Mesothelial cell of epicardium (in vitro differentiated cells): Measurements from ENCODE around the gene DMRTB1. TPM values are rescaled to one million over a fixed set of nuclear protein-coding genes. Genes with fewer than 3 reads are reported as not detected.
A peak's percentile ranks its signal among the peaks of the same experiment; 100 is the strongest.

ENCODE experiments used
- DNase-seq, 2 experiments: peaks; one replicate each; pipeline ENCODE4 v3.0.0; 2021; ENCODE audit warnings: low spot score in 2 of 2; ENCODE audit not compliant: unreplicated experiment in 2 of 2
- H3K27ac Mint-ChIP-seq: 2 replicates; pipeline ENCODE4 v1.8.0; 2021; ENCODE audit warnings: mixed read lengths
- H3K27me3 Mint-ChIP-seq: 2 replicates; pipeline ENCODE4 v1.8.0; 2021; ENCODE audit warnings: low read depth, mixed read lengths
- H3K36me3 Mint-ChIP-seq: 2 replicates; pipeline ENCODE4 v1.8.0; 2021; ENCODE audit warnings: mixed read lengths
- H3K4me1 Mint-ChIP-seq: 2 replicates; pipeline ENCODE4 v1.8.0; 2021; ENCODE audit warnings: mixed read lengths
- H3K4me3 Mint-ChIP-seq: 2 replicates; pipeline ENCODE4 v1.8.0; 2021; ENCODE audit warnings: mild to moderate bottlenecking, moderate library complexity, mixed read lengths
- H3K9me3 Mint-ChIP-seq: 2 replicates; pipeline ENCODE4 v1.8.0; 2021; ENCODE audit warnings: mixed read lengths
- total RNA-seq: library from RNA; stranded (reverse); gene quantifications from 3 replicates; pipeline ENCODE4 v1.2.1, GENCODE V29; 2021
- TF ChIP-seq, protein P1 (sequence below): fragments of 200-600 bp; sonication (generic); IDR thresholded peaks from one replicate; pipeline ENCODE4 v1.5.0; 2021; ENCODE audit warnings: antibody characterized with exemption; ENCODE audit not compliant: unreplicated experiment

The DMRTB1 gene
- total RNA-seq, 1 donor from 2014 or later = not detected

DNA sequence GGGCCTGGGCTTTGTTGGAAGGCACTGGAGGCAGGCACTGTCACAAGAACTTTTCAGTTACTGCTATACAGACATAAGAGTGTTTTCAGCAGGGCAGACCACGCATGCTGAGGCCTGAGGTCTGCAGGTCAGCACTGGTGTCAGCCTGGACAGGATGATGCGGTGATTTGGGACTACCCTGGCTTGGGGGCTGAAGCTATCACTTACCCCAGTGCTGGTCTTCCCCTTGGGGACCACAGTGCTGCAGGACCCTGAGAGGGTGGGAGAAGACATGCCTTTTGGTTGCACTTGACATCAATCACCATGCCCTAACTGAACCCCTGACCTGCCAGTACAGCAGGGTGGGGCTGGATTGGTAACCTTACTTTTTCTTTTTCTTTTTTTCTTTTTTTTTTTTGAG, 9.2 kb downstream of the DMRTB1 start:
- peaks cover 4% of the 10 kb centered on the region for H3K4me1 Mint-ChIP-seq
- no peak overlapping the region for H3K27ac Mint-ChIP-seq
- TF ChIP-seq, protein P1, sequence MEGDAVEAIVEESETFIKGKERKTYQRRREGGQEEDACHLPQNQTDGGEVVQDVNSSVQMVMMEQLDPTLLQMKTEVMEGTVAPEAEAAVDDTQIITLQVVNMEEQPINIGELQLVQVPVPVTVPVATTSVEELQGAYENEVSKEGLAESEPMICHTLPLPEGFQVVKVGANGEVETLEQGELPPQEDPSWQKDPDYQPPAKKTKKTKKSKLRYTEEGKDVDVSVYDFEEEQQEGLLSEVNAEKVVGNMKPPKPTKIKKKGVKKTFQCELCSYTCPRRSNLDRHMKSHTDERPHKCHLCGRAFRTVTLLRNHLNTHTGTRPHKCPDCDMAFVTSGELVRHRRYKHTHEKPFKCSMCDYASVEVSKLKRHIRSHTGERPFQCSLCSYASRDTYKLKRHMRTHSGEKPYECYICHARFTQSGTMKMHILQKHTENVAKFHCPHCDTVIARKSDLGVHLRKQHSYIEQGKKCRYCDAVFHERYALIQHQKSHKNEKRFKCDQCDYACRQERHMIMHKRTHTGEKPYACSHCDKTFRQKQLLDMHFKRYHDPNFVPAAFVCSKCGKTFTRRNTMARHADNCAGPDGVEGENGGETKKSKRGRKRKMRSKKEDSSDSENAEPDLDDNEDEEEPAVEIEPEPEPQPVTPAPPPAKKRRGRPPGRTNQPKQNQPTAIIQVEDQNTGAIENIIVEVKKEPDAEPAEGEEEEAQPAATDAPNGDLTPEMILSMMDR = no peak
- no peak overlapping the region for H3K4me3 Mint-ChIP-seq
- no peaks in the 10 kb centered on the region for H3K36me3 Mint-ChIP-seq
- no peak for DNase-seq
- H3K27me3 Mint-ChIP-seq = no peaks in the 10 kb centered on the region
- no peaks in the 10 kb centered on the region for H3K9me3 Mint-ChIP-seq

DNA sequence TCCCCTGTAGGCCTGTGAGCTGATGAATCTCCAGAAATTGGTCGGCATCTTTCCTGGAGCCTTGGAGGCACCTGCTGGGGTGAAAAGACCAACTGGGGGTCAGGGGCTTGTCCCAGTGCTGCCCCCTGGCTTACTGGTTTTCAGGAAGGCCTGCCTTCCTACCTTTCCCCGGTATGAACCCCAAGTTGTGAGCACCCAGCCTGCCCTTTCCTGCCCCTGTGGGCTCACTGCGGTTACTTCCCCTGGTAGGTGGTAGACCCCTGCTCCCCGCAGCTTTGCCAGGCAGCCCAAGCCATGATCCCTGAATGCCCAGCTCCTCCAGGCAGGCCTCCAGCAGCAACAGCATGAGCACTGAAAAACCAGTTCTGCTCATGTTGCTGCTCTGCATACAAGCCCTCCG, 10.2 kb downstream of the DMRTB1 start:
- no peaks in the 10 kb centered on the region for H3K27me3 Mint-ChIP-seq

DNA sequence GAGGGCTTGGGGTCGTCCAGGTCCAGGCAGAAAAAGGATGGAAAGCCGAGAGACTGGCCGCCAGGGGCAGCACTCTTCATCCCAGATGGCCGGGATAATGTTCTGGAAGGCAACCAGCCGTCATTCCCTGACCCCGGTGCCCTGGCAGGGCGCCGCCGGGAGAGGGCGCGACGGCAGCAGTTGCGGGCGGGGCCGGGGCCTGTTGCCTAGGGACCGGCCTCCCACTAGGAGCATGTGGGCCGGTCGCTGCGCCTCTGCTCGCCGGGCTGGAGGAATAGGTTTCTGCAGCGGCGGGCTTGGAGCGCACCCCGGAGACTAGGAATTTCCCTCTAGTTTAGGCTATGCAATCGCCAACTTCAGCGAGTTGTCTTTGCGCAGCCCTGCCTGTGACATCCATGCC, 11.0 kb downstream of the DMRTB1 start:
- H3K9me3 Mint-ChIP-seq = no peaks in the 10 kb centered on the region
- TF ChIP-seq, protein P1 = peak; percentile 66
- no peaks in the 10 kb centered on the region for H3K36me3 Mint-ChIP-seq
- H3K27ac Mint-ChIP-seq = no peak overlapping the region
- H3K4me3 Mint-ChIP-seq = no peak overlapping the region
- H3K4me1 Mint-ChIP-seq = peaks cover 4% of the 10 kb centered on the region
- no peaks in the 10 kb centered on the region for H3K27me3 Mint-ChIP-seq
- peak in 1 of 2 experiments; percentile 61 for DNase-seq

More for the DNA sequence above, 10.2 kb downstream of the DMRTB1 start:
- no peak overlapping the region for H3K4me3 Mint-ChIP-seq
- H3K27ac Mint-ChIP-seq = no peak overlapping the region
- DNase-seq = no peak
- no peaks in the 10 kb centered on the region for H3K9me3 Mint-ChIP-seq
- TF ChIP-seq, protein P1 = no peak
- no peaks in the 10 kb centered on the region for H3K36me3 Mint-ChIP-seq
- peaks cover 4% of the 10 kb centered on the region for H3K4me1 Mint-ChIP-seq

DNA sequence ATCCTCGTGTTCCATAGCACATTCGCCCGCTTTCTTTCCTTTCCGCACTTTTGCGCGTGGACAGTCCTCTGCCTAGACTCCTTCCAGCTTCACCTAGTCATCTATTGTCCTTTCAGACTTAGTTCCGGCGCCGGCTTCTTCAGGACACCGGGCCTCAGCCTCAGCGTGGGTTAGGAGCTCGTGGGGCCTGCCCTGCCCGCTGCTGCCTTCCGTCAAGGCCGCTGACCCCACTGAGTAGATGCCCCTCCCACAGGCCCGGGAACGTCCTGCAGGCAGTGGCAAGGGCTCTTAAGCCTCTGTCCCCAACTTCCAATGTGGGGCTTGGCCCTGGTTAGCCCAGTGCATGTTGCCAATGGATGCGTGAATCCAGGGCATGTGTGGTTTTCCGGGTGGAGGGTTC, 11.4 kb downstream of the DMRTB1 start:
- Mint-ChIP-seq H3K36me3 (no peaks in the 10 kb centered on the region), H3K4me3 (no peak overlapping the region), H3K9me3 (no peaks in the 10 kb centered on the region), H3K4me1 (peaks cover 4% of the 10 kb centered on the region), H3K27me3 (no peaks in the 10 kb centered on the region), H3K27ac (no peak overlapping the region)
- TF ChIP-seq, protein P1 = no peak
- no peak for DNase-seq

DNA sequence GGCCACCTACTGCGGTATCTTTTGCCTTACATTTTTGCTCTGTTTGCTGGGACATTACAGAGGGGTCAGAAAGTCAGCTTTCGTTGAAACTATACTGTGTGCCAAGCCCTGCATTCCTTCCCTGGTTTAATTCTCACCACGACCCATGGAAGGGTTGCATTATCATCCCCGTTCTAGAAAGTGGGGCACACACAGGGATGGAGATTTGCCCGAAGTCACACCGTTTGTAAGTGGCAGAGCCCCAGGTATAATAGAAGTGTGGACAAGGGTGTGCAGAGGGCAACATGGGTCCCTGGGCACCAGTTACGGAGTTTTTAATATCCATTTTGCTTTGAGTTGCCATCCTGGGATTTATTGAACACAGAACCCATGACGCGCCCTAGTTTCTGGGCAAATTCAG, 11.8 kb downstream of the DMRTB1 start:
- Mint-ChIP-seq H3K9me3 (no peaks in the 10 kb centered on the region), H3K27me3 (peaks cover 4% of the 10 kb centered on the region), H3K27ac (no peak overlapping the region), H3K4me1 (peaks cover 4% of the 10 kb centered on the region), H3K36me3 (no peaks in the 10 kb centered on the region), H3K4me3 (no peak overlapping the region)
- TF ChIP-seq, protein P1 = no peak
- no peak for DNase-seq

DNA sequence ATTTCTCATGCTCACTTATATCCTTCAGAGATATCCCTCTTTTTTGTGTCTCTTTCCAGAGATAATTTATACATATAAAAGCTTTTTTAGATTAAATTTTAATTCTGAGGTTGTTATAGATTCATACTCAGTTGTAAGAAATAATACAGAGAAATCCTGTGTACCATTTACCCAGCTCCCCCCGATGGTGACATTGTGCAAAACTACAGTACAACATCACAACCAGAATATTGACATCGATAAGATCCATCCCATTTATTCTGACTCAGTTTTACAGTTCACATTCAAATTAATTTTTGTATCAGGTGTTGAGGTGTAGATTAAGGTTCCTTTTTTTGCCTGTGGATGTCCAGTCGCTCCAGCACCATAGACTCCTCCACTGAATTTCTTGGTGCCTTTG, 14.3 kb downstream of the DMRTB1 start:
- TF ChIP-seq, protein P1 = no peak

More for the DNA sequence above, 14.3 kb downstream of the DMRTB1 start:
- no peaks in the 10 kb centered on the region for H3K9me3 Mint-ChIP-seq
- no peak overlapping the region for H3K4me3 Mint-ChIP-seq
- peaks cover 15% of the 10 kb centered on the region for H3K27me3 Mint-ChIP-seq
- no peak for DNase-seq
- peaks cover 14% of the 10 kb centered on the region for H3K4me1 Mint-ChIP-seq
- no peaks in the 10 kb centered on the region for H3K36me3 Mint-ChIP-seq
- no peak overlapping the region for H3K27ac Mint-ChIP-seq
